KOPT-K1 (cell line): ENCODE measurements around the gene CDH2.
"Not testable (repeated sequence)": the region's sequence is repeated elsewhere in the genome, so short reads cannot be mapped to it uniquely, and the experiment has no call there.

Experiments
- H3K27ac ChIP-seq: fragments of 200-600 bp; sonication (generic); 2 replicates; pipeline ENCODE4 v1.5.1; 2016; ENCODE audit warnings: antibody characterized with exemption, mild to moderate bottlenecking, low read depth, low read length; ENCODE audit not compliant: poor library complexity, severe bottlenecking
- H3K36me3 ChIP-seq: fragments of 200-600 bp; sonication (generic); 2 replicates; pipeline ENCODE4 v1.5.1; 2017; ENCODE audit warnings: antibody characterized with exemption, mild to moderate bottlenecking, low read length, moderate library complexity; ENCODE audit not compliant: insufficient read depth
- H3K9me3 ChIP-seq: fragments of 200-600 bp; sonication (generic); 2 replicates; pipeline ENCODE4 v1.5.1; 2017; ENCODE audit warnings: antibody characterized with exemption, low read length, mild to moderate bottlenecking; ENCODE audit not compliant: insufficient read depth, poor library complexity, severe bottlenecking

The CDH2 gene

DNA sequence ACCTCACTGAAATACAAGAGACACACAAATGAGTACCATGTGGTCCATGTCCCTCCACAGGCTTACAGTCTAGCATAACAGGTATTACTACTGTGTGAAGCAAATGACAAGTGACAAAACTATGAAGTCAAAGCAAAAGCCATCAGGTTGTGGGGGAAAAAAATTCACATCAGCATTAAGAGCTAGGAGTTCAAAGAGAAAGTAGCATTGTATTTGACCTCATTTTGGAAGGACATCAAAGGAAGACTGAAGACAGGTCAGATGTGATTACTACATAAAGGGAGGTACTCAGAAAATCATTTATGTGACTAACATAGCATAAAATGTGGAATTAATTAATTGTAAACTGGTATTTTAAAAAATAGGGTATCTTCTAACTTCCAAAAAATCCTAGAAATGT is 224.2 kb downstream of the CDH2 start:
- H3K27ac ChIP-seq, result no peak overlapping the region
- H3K9me3 ChIP-seq, result no peaks in the 10 kb centered on the region
- no peaks in the 10 kb centered on the region for H3K36me3 ChIP-seq

DNA sequence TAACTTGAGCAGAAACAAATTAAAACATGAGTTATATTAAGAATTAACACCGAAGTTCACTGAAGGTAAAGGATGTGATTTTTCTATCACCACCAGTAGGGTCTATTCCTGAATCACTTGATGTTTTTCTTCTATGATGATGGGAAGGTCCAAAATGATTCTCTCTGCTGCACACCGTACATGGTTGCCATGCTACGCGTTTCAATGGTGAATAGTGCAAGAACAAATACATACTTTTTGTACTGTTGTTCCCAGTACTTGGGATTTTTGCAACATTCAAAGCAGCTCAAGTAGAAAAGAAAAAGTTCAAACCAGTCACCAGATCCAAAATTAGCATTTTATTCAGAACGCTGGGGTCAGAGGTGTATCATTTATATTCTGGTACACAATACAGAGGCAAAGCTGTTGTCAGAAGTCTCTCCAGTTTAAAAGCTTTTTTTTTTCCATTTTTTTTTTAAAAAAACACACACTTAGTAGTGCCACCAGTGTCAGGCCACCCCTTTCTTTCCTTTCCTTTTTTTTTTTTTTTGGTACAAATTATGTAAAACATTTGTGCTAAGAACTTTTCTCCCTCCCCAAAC is 226.2 kb downstream of the CDH2 start:
- no peak overlapping the region for H3K27ac ChIP-seq
- no peaks in the 10 kb centered on the region for H3K9me3 ChIP-seq
- no peaks in the 10 kb centered on the region for H3K36me3 ChIP-seq

DNA sequence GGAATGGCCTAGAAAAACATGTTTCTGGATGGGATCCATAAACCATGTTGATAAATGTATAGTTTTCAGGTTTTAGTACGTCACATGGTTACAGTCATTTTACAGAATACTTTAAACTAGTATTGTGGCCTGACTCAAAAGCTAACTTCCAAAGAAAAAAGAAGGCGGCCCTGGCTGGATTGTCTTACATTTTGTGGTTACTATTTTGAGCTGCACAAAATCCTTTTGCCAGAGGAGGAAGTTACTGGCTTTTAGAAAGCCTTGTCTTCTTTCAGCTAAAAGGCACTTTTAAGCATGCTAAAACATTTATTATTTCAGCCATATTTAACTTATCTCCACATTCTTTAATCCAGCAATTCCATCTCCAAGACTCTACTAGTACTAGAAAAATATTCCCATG is 227.9 kb downstream of the CDH2 start:
- no peak overlapping the region for H3K27ac ChIP-seq
- no peaks in the 10 kb centered on the region for H3K36me3 ChIP-seq
- no peaks in the 10 kb centered on the region for H3K9me3 ChIP-seq

DNA sequence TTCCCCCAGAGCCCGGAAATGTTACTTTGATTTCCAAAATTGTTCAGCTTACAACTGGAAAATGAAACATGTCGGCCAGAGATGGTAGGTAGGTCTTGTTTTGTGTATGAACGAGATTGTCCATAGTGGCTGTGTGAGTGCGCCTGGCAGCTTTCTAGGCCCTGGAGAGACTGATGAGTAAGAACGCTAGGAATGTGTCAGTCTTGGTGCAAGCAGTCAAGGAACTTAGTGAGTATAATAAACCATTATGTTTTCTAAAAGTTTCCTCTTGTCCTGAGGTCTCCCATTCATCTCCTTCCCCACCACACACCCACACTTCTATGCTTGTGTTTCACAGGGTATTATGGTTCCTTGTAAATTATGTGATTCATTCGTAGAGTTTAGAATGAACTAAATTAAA is 234.2 kb downstream of the CDH2 start:
- no peaks in the 10 kb centered on the region for H3K36me3 ChIP-seq
- H3K9me3 ChIP-seq, result no peaks in the 10 kb centered on the region
- H3K27ac ChIP-seq, result no peak overlapping the region

DNA sequence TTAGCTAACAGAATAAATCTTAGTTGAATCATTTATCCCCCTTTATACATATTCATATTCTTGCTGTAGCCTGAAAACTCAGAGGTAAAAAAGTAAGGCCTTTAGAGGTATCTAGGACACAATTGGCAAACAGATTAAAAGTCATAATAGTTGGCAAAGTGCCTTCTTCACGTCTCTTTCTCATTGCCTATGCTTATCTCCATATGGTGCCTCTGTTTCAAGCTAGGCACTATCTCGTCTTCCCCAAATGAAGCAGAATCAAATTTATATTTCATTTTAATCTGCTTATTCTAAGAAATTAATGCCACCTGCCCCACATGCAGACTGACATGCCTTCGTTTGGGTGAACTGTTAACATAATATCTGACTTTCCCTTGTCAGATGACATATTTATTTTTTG is 245.4 kb downstream of the CDH2 start:
- no peaks in the 10 kb centered on the region for H3K36me3 ChIP-seq
- no peaks in the 10 kb centered on the region for H3K9me3 ChIP-seq
- H3K27ac ChIP-seq, result no peak overlapping the region

DNA sequence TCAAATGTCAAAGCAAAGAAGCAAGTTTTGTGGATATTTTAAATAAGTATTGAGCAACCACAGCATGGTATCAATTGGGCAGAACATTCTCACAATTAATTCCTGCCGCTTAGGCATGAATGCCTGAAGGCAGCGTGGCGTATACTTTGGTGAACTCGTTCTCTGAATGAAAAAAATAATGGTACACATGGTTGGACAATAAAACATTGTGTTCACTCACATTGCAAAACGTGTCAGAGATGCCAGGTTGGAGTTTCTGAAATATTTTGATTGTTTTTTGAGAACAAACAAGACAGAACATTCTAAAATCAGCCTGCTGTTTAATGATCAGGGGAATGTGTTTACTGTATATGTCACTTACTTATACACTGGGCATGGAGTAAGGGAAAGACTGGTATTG is 254.2 kb downstream of the CDH2 start:
- Histone ChIP-seq H3K27ac (no peak overlapping the region), H3K9me3 (no peaks in the 10 kb centered on the region), H3K36me3 (no peaks in the 10 kb centered on the region)

DNA sequence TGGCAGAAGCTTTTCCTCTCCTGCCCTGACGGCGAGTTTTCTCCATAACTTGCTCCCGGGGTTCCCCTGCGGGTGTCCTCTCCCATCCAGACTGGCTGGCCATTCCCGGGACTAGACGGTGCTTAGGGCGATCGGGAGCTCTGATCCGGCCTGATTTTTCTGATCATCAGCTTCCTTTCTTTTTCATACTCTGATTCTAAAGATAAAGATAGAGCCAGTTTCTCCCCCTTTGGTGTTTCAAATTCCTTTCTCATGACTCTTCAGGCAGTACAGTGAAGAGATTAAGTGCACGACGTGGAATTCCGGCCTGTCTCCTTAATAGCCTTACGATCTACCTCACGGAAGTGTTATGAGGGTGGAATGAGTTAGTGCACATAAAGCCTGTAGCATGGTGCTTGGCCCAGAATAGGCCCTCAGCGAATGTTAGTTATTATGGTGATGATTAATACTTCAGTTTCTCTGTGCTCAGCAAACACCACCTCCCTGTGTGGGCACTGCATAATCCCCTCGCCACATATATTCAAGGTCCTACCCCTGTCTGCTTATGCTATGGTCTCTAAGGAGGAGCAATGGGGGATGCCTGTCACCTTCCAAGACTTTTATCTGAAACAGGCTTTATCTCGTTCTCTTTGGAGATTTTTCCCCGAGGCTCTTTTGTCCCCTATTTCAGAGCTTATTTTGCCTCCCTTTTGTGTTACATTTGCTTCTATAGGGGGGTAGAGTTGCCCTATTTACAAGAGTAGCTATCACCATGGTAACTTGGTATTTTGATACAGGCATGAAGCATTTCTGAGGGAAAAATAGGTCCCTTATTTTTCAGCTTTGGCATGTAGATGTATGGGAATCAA is 254.8 kb downstream of the CDH2 start:
- Histone ChIP-seq H3K9me3 (no peaks in the 10 kb centered on the region), H3K27ac (no peak overlapping the region), H3K36me3 (no peaks in the 10 kb centered on the region)

DNA sequence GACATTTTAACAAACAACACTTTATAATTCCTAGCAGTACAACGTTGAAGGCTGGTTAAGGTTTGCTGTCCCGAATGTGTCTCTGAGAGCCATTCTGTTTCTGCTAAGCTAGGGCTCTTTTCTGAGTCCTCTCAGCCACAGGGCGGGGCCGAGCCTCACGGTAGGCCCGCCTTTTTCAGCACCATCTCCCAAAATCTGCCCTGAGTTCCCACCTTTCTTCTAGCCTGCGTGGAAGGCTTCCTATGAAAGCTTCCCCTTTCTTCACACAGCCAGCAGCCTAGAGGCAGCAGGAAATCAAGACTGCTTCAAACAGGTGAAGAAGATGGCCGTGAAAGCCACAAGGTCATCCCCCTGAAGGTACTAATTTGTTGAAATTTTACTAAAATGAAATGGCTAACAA is 255.5 kb downstream of the CDH2 start:
- H3K27ac ChIP-seq, result no peak overlapping the region
- H3K36me3 ChIP-seq, result no peaks in the 10 kb centered on the region
- H3K9me3 ChIP-seq, result no peaks in the 10 kb centered on the region

DNA sequence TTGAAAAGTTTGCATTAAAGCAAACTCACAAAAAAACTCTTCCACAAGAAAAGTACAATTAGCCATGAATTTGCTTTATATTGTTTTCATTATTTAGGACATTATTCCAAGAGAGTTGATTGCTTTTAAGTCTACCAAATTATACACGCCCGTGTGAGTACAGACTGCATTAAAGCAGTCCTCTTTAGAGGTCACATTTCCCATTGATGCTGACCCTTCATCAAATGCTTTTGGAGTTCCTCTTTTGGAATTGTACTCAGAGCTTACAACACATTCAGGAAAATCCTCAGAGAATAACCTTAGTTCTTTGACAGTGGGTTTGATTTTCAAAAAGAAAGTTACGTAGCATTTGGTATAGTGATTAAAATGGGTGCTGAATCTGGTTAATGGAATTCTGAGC is 256.1 kb downstream of the CDH2 start:
- Histone ChIP-seq H3K9me3 (no peaks in the 10 kb centered on the region), H3K36me3 (no peaks in the 10 kb centered on the region), H3K27ac (no peak overlapping the region)

DNA sequence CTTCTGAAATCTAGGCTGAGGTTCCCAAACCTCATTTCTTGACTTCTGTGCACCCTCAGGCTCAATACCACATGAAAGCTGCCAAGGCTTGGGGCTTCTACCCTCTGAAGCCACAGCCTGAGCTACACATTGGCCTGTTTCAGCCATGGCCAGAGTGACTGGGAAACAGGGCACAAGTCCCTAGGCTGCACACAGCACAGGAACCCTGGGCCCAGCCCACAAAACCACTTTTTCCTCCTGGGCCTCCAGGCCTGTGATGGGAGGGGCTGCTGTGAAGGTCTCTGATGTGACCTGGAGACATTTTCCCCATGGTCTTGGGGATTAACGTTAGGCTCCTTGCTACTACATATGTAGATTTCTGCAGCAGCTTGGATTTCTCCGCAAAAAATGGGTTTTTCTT is 270.7 kb downstream of the CDH2 start:
- H3K27ac ChIP-seq, H3K36me3 ChIP-seq, H3K9me3 ChIP-seq: not testable (repeated sequence)

DNA sequence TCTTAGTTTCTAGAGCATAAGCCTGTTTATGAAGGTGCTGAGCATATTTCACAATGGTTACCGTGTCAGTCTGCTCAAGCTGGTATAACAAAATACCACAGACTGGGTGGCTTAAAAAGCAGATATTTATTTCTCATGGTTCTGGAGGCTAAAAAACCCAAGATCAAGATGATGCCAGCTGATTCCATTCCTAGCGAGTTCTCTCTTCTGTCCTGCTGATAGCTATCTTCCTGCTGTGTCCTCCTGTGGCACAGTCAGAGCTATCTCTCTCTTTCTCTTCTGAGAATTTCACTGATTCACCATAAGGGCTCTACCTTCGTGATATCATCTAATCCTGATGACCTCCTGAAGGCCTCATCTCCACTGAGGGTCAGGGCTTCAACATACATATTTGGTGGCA is 273.0 kb downstream of the CDH2 start:
- Histone ChIP-seq H3K9me3 (no peaks in the 10 kb centered on the region), H3K27ac (no peak overlapping the region), H3K36me3 (no peaks in the 10 kb centered on the region)

DNA sequence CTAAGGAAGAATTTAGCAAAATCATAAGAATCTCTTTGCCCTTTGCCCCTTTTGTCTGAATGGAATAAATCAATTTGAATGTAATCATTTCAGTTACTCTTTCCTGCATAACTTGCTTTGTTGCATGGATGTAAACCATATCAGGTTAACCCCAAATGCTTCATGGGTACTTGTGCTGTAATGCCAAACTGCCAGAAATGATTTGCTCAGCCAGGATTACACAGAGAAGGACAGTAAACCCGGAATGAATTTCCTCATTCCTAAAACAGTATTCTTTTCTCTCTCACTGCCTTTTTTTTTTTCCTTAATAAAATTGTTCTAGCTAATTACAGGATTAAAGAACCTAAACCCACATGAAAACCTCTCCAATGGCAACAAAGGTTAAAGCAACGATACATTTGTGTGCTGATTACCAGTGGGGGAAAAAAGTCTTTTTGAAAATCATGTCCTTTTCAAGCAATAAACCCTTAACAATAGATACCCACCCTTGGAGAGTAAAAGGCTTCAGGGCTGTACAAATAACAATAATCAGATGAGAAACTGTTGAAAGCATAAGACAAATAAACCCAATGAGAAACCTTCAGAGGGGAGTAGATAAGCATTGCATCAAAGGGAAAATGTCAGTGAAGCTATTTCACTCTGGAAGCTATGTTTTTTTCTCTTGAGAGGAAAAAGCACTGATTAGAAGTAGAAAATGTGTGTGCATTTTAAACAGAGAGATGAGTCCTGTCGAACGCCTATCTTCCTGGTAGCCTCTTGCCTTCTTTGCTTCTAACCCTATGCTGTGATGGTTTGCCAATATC is 275.3 kb downstream of the CDH2 start:
- Histone ChIP-seq H3K9me3 (no peaks in the 10 kb centered on the region), H3K27ac (no peak overlapping the region), H3K36me3 (no peaks in the 10 kb centered on the region)
